Body of pancreas (tissue), 4 donors: ENCODE data around the gene WHRN. TPM values are rescaled to one million over a fixed set of nuclear protein-coding genes. Genes with fewer than 3 reads are reported as not detected.

Experiments
- ATAC-seq: fragments of 150-250 bp; one replicate; pipeline ENCODE4 v1.9.1; 2016
- DNase-seq, 4 donors: peaks; one replicate each; pipeline ENCODE4 v3.0.0-alpha.2; 2019
- H3K27ac ChIP-seq, 4 donors: fragments of 200-600 bp; sonication (generic); 1 replicate in 3 of 4; 2 replicates in 1 of 4; pipeline versions ENCODE4 v1.5.1 to v1.6.1; 2016 to 2019; ENCODE audit warnings: mild to moderate bottlenecking in 1 of 4, mixed read lengths in 1 of 4, moderate library complexity in 1 of 4
- H3K27me3 ChIP-seq, 2 donors: fragments of 200-600 bp; sonication (generic); one replicate each; pipeline ENCODE4 v1.6.0; 2016; ENCODE audit warnings: mild to moderate bottlenecking in 1 of 2
- H3K36me3 ChIP-seq, 2 donors: fragments of 200-600 bp; sonication (generic); replicated peaks in 1 of 2; 2 replicates each; pipeline ENCODE4 v1.5.1; 2016; ENCODE audit warnings: low read depth in 2 of 2; ENCODE audit not compliant: insufficient read depth in 1 of 2
- H3K4me1 ChIP-seq: fragments of 200-600 bp; sonication (generic); one replicate; pipeline ENCODE4 v1.6.0; 2016
- H3K4me3 ChIP-seq, 2 donors: fragments of 200-600 bp; sonication (generic); 1 replicate in 1 of 2; 2 replicates in 1 of 2; pipeline ENCODE4 v1.5.1; 2016 to 2019
- H3K9me3 ChIP-seq, 3 donors: fragments of 200-600 bp; sonication (generic); 1 replicate in 2 of 3; 2 replicates in 1 of 3; pipeline ENCODE4 v1.5.1; 2016
- POLR2A ChIP-seq, 3 donors: fragments of 450-650 bp; IDR thresholded peaks; one replicate each; pipeline ENCODE4 v1.6.1; 2016; ENCODE audit warnings: antibody characterized with exemption in 3 of 3, mild to moderate bottlenecking in 2 of 3
- WGBS, 2 donors: methylation state at CpG; one replicate each; pipeline ENCODE4 v1.1.5; 2017; 5-methylcytosine and 5-hydroxymethylcytosine counted together
- intact Hi-C: fragments of 100-400 bp; cut with DNase I; formaldehyde crosslinking; loops from one replicate; pipeline ENCODE4 v1.15.1; 2023
- total RNA-seq, 2 donors: library from RNA; depleted of rRNA; stranded (reverse); fragments of >200 nt; gene quantifications; one replicate each; pipeline ENCODE4 v1.1.0, GENCODE V29; 2016
- TF ChIP-seq, protein P1 (sequence below), 7 experiments: fragments of 450-650 bp in 4 of 7; fragments of 200-600 bp in 3 of 7; sonication (generic) in 3 of 7; IDR thresholded peaks; one replicate each; pipeline ENCODE4 v1.5.1; 2016 to 2019; ENCODE audit warnings: antibody characterized with exemption in 7 of 7

WHRN gene
- total RNA-seq, 2 donors from 2014 or later: 13.5 to 15.6 TPM

DNA sequence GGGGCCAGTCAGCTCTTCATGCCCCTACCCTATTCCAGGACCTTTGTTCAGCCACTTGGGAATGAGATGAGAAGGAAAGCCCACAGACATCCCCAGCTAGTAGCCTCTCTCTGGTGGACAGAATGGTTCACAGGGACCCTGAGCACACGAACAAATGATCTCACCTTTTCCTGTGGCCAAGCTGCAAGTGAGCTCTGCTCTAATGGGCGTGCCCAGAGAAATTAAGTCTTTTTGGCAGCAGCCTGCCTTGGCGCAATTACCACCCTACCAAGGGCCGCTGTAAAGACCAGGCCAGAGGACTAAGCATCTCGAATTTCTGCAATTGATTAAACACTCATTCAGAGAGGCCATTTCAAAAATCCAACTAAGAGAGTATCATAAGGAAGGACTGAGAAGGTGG lies 56.0 kb downstream of the WHRN start:
- H3K4me3 ChIP-seq: no peak overlapping the region
- peaks cover 15% of the 10 kb centered on the region for H3K4me1 ChIP-seq
- no peak overlapping the region for H3K27ac ChIP-seq
- H3K9me3 ChIP-seq: no peaks in the 10 kb centered on the region
- intact Hi-C loops: no loop called here
- 67 to 68% methylated on average over 5 of the region's 5 CpGs for WGBS, 2 donors
- no peak for DNase-seq
- no peaks in the 10 kb centered on the region for H3K27me3 ChIP-seq
- TF ChIP-seq, protein P1, sequence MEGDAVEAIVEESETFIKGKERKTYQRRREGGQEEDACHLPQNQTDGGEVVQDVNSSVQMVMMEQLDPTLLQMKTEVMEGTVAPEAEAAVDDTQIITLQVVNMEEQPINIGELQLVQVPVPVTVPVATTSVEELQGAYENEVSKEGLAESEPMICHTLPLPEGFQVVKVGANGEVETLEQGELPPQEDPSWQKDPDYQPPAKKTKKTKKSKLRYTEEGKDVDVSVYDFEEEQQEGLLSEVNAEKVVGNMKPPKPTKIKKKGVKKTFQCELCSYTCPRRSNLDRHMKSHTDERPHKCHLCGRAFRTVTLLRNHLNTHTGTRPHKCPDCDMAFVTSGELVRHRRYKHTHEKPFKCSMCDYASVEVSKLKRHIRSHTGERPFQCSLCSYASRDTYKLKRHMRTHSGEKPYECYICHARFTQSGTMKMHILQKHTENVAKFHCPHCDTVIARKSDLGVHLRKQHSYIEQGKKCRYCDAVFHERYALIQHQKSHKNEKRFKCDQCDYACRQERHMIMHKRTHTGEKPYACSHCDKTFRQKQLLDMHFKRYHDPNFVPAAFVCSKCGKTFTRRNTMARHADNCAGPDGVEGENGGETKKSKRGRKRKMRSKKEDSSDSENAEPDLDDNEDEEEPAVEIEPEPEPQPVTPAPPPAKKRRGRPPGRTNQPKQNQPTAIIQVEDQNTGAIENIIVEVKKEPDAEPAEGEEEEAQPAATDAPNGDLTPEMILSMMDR (IDR thresholded peaks at IDR 0.05): no peak
- TF ChIP-seq POLR2A (IDR thresholded peaks at IDR 0.05): no peak
- ATAC-seq: no peak
- H3K36me3 ChIP-seq: no peaks in the 10 kb centered on the region

GRCh38 chr9:114448706-114449105 lies 56.6 kb downstream of the WHRN start:
- intact Hi-C loops: no loop called here
- H3K9me3 ChIP-seq: no peaks in the 10 kb centered on the region
- no peaks in the 10 kb centered on the region for H3K36me3 ChIP-seq
- no peaks in the 10 kb centered on the region for H3K27me3 ChIP-seq
- peaks cover 15% of the 10 kb centered on the region for H3K4me1 ChIP-seq
- WGBS, 2 donors: 82 to 100% methylated on average over 2 of the region's 2 CpGs
- no peak for ATAC-seq
- H3K4me3 ChIP-seq: no peak overlapping the region
- TF ChIP-seq, protein P1 (IDR thresholded peaks at IDR 0.05): no peak
- no peak for TF ChIP-seq POLR2A (IDR thresholded peaks at IDR 0.05)
- H3K27ac ChIP-seq: no peak overlapping the region
- no peak for DNase-seq

DNA sequence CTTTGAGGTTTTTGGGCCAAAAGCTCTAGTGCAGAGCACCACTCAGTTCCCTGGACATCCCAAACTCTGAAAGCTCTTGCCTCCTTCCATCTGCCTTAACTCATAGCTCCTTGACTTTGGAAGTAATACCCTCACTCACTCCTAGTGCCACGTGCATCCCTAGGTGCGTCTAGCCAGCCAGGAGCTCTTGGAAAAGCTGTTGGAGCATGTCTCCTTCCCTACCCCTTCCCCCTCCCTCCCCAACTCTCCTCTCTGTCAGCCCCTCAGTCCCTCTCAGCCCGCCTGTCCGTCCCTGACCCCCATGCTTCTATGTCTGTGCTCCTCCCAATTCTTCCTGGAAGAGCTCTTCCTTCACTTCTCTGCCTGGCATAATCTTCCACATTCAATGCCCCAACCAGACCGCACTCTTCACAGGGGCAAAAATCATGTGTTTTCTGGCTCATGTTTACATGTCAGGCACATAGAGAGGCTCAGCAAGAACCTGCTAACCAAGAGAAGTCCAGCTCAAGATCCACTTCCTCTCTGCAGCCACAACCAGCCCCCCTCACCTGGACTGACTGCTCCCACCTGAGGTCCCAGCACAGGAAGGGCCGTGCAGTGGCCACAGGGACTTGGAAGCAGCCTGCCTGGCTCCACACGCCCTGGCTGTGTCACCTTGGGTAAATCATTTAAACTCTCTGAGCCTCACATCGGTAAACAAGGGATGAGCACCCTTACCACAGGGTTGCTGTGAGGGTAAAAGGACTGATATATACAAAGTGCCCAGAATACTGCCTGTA lies 58.4 kb downstream of the WHRN start:
- no peak overlapping the region for H3K4me3 ChIP-seq
- intact Hi-C loops: no loop called here
- H3K27me3 ChIP-seq: no peaks in the 10 kb centered on the region
- 76 to 77% methylated on average over 8 of the region's 8 CpGs for WGBS, 2 donors
- ATAC-seq (no peak), DNase-seq (no peak)
- H3K4me1 ChIP-seq: peaks cover 17% of the 10 kb centered on the region
- no peaks in the 10 kb centered on the region for H3K36me3 ChIP-seq
- H3K27ac ChIP-seq: no peak overlapping the region
- TF ChIP-seq, protein P1 (IDR thresholded peaks at IDR 0.05): no peak
- TF ChIP-seq POLR2A (IDR thresholded peaks at IDR 0.05): no peak
- H3K9me3 ChIP-seq: no peaks in the 10 kb centered on the region

DNA sequence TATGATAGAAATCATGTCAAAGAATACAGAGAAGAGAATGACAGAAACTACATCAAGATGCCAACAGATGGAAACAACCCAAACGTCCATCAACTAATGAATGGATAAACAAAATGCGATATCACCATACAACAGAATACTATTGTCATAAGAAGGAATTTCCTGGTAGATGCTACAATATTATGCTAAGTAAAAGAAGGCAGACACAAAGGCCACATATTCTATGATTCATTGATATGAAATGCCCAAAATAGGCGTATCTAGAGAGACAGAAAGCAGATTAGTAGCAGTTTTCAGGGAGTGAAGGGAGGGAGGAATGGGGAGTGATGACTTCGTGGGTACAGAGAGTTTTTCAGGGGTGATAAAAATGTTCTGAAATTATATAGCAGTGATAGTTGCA lies 59.2 kb downstream of the WHRN start:
- ATAC-seq: no peak
- no peak for TF ChIP-seq POLR2A (IDR thresholded peaks at IDR 0.05)
- TF ChIP-seq, protein P1 (IDR thresholded peaks at IDR 0.05): no peak
- WGBS, 2 donors: 52 to 61% methylated on average over 4 of the region's 4 CpGs
- Histone ChIP-seq H3K27ac (no peak overlapping the region), H3K4me1 (peaks cover 12% of the 10 kb centered on the region), H3K4me3 (no peak overlapping the region), H3K9me3 (no peaks in the 10 kb centered on the region), H3K36me3 (no peaks in the 10 kb centered on the region), H3K27me3 (no peaks in the 10 kb centered on the region)
- intact Hi-C loops: no loop called here
- no peak for DNase-seq

DNA sequence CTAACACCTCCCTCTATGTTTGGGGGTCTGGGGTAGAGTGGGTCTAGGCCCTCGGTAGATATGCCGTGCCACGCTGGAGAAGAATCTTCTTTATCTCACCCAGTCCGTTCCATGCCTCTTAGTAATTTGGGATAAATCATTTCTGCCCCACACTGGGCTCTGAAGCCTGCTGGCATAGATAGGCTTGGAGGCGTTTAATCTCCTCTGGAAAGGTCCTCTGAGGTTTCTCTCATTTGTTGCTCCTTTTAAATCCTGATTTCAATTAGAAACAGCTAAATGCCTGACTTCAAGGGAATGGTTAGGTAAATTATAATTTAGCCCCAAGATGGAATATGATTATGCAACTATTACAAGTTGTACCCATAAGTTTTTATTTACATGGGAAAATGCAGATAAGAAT lies 59.7 kb downstream of the WHRN start:
- ATAC-seq: no peak
- no peak for DNase-seq
- no peak overlapping the region for H3K27ac ChIP-seq
- H3K27me3 ChIP-seq: no peaks in the 10 kb centered on the region
- H3K4me3 ChIP-seq: no peak overlapping the region
- intact Hi-C loops: no loop called here
- WGBS, 2 donors: 80 to 90% methylated on average over 5 of the region's 5 CpGs
- H3K36me3 ChIP-seq: no peaks in the 10 kb centered on the region
- no peaks in the 10 kb centered on the region for H3K9me3 ChIP-seq
- no peak for TF ChIP-seq POLR2A (IDR thresholded peaks at IDR 0.05)
- TF ChIP-seq, protein P1 (IDR thresholded peaks at IDR 0.05): no peak
- H3K4me1 ChIP-seq: peaks cover 8% of the 10 kb centered on the region
